Common myeloid progenitor, CD34-positive (primary cell): ENCODE measurements around the gene KIF21B.

Experiments used
- CTCF ChIA-PET: fragments of 350-600 bp; sonication (Branson Sonifier 250); formaldehyde crosslinking; loops from one replicate; lab custom pipeline; 2021; ENCODE audit warnings: antibody characterized with exemption; lab: Charles Lee
- POLR2A ChIA-PET: fragments of 350-600 bp; sonication (Branson Sonifier 250); formaldehyde crosslinking; loops from one replicate; lab custom pipeline; 2021; ENCODE audit warnings: antibody characterized with exemption; lab: Charles Lee
- DNase-seq, 3 donors: peaks; one replicate each; pipeline versions ENCODE4 v3.0.0 to v3.0.0-alpha.2; 2013
- H3K27ac ChIP-seq, 2 experiments: 1 replicate in 1 of 2; 2 replicates in 1 of 2; pipeline ENCODE4 v1.7.0; 2013; ENCODE audit warnings: inconsistent platforms in 2 of 2, low read length in 2 of 2, mild to moderate bottlenecking in 2 of 2, low read depth in 1 of 2, moderate library complexity in 1 of 2; ENCODE audit not compliant: severe bottlenecking in 2 of 2, insufficient read depth in 1 of 2, poor library complexity in 1 of 2
- H3K27me3 ChIP-seq, 5 experiments: replicated peaks in 2 of 5; 1 replicate in 3 of 5; 2 replicates in 2 of 5; pipeline versions ENCODE4 v1.6.1 to v1.7.0; 2013; ENCODE audit warnings: low read length in 4 of 5, mild to moderate bottlenecking in 2 of 5, moderate library complexity in 2 of 5, inconsistent platforms in 1 of 5; ENCODE audit not compliant: insufficient read depth in 5 of 5, control insufficient read depth in 4 of 5
- H3K36me3 ChIP-seq, 4 experiments: 1 replicate in 2 of 4; 2 replicates in 2 of 4; pipeline versions ENCODE4 v1.6.1 to v1.7.0; 2013; ENCODE audit warnings: low read length in 3 of 4, control low read depth in 1 of 4, mild to moderate bottlenecking in 1 of 4; ENCODE audit not compliant: control insufficient read depth in 4 of 4, insufficient read depth in 4 of 4
- H3K4me1 ChIP-seq, 4 experiments: 1 replicate in 3 of 4; 2 replicates in 1 of 4; pipeline versions ENCODE4 v1.6.1 to v1.7.1; 2013; ENCODE audit warnings: low read length in 3 of 4, mild to moderate bottlenecking in 3 of 4, control low read depth in 1 of 4, inconsistent platforms in 1 of 4, moderate library complexity in 1 of 4; ENCODE audit not compliant: control insufficient read depth in 4 of 4, insufficient read depth in 4 of 4; ENCODE audit errors: control extremely low read depth in 1 of 4
- H3K4me3 ChIP-seq, 7 experiments: 1 replicate in 4 of 7; 2 replicates in 3 of 7; pipeline versions ENCODE4 v1.5.1 to v1.7.0; 2013; ENCODE audit warnings: mild to moderate bottlenecking in 7 of 7, low read length in 6 of 7, moderate library complexity in 6 of 7, inconsistent platforms in 2 of 7, low read depth in 2 of 7, control low read depth in 1 of 7; ENCODE audit not compliant: insufficient read depth in 4 of 7, control insufficient read depth in 1 of 7; ENCODE audit errors: extremely low read depth in 1 of 7
- H3K9me3 ChIP-seq, 5 experiments: 1 replicate in 4 of 5; 2 replicates in 1 of 5; pipeline versions ENCODE4 v1.6.1 to v1.7.1; 2013; ENCODE audit warnings: low read length in 4 of 5, mild to moderate bottlenecking in 2 of 5, inconsistent platforms in 1 of 5, low read depth in 1 of 5, moderate library complexity in 1 of 5; ENCODE audit not compliant: control insufficient read depth in 4 of 5, insufficient read depth in 2 of 5; ENCODE audit errors: control extremely low read depth in 1 of 5
- WGBS: methylation state at CpG from one replicate; pipeline ENCODE4 v1.1.5; 2013; ENCODE audit not compliant: insufficient coverage; 5-methylcytosine and 5-hydroxymethylcytosine counted together

KIF21B gene

DNA sequence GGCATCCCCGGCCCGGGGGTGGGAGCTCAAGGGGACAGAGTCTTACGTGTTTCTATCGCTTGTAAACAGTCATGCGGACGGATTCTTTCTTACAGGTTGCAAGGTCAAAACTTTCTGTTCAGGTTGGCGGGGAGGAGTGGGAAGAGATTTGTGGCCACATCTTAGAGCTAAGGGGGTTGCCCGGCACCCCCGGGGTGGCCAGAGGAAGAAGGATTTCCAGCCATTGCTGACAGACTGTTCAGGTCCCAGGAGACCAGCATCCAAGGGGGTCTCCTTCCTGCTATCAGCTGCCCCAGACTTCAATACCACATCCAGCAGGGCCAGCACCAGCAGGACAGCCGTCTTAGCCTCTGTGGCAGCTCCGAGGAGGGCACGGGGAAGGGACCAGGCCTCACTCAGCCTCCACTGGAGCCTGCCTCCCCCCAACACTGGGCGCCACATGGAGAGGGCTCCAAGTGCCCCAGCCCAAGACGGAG is 52.0 kb downstream of the KIF21B start:
- H3K27ac ChIP-seq, result no peak overlapping the region
- H3K4me3 ChIP-seq, result no peak overlapping the region
- DNase-seq, result no peak
- CTCF ChIA-PET, result interaction anchor here (0.8 to 11.2 kb wide), 28 partner anchors 11 to 416 kb away, joined by 3 to 221 read pairs (median 4); partner anchors contain the start of gene KIF21B
- POLR2A ChIA-PET, result interaction anchor here (1.4 kb wide), 1 partner anchor 71 kb away, joined by 3 read pairs; no protein-coding TSS in a partner anchor
- WGBS, result 98% methylated on average over 14 of the region's 14 CpGs
- no peaks in the 10 kb centered on the region for H3K9me3 ChIP-seq
- peaks cover 0 to 37% (median 14%) of the 10 kb centered on the region in 4 experiments for H3K36me3 ChIP-seq
- H3K27me3 ChIP-seq, result no peaks in the 10 kb centered on the region
- H3K4me1 ChIP-seq, result no peaks in the 10 kb centered on the region

DNA sequence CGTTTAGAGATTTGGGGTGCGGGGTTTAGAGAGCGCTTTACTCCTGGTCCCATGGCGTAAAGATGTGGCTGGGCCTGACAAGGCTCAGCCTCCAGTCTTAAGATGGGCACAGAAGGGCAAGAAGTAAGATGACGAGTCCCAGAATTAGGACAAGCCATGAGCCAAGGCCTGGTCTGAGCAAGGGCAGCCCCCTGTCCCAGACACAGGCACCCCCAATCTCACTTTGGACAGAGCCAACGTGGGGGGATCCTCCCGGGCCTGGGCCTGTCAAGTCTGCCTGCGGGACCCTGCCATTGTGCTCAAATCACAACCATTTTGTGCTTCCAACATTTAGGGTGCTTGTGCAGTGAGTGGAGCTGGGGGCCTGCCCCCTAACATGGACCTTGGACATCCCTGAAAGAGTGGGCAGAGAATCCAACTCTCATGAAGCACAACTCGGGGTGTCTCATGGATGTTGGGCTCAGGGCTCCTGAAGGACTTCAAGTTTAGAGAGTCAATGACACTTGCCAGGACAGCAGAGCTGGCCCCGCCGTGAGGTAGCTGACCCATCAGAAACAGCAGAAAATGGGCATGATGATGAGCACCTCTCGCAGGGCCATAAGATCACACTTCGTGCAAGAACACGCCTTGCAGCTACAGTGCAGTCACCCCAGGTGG is 52.6 kb downstream of the KIF21B start:
- WGBS, result 86% methylated on average over 12 of the region's 14 CpGs
- no peaks in the 10 kb centered on the region for H3K9me3 ChIP-seq
- peaks cover 0 to 36% (median 14%) of the 10 kb centered on the region in 4 experiments for H3K36me3 ChIP-seq
- DNase-seq, result no peak
- ChIA-PET CTCF (interaction anchor here (0.7 to 11.2 kb wide), 24 partner anchors 10 to 396 kb away, joined by 3 to 221 read pairs (median 4); partner anchors contain the start of gene KIF21B), POLR2A (no interaction called here)
- no peak overlapping the region for H3K27ac ChIP-seq
- no peaks in the 10 kb centered on the region for H3K27me3 ChIP-seq
- no peak overlapping the region for H3K4me3 ChIP-seq
- H3K4me1 ChIP-seq, result no peaks in the 10 kb centered on the region

DNA sequence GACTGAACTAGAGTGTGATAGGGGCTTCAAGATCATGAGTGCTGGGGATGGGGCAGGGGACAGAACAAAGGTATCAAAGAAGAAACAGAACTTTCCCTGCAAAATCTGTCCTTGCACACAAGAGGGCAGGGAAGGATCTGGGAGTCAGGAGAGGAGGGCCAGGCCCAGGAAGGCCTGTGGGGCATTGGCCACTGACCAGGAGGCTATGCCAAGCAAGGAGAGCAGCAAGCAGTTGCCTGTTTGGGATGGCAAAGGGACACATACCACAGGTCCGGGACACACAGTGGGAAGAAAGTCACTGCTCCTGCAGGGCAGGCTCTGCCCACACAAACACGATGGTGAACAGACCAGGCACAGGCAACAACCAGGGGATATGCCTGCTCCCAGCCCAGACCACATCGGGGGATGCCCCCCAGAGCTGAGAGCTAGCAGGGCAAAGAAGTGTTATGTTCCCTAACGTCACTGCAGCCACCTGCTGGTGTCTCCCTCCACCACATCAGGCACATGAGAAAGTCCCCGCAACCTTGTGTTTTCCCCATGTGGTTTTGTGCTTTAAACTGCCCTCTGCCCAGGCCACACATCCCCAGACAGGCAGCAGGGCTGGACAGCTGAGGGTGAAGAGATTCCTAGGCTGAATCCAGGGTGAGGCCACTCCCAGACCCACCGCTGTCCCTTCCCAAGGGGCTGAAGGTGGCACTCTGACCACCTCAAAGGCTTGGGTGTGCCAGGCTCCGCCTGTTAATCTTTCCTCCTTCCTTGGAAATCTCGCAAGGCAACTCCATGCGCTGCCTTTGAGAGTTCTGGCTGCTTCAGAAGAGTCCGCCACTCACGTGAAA is 53.6 kb downstream of the KIF21B start:
- no peaks in the 10 kb centered on the region for H3K9me3 ChIP-seq
- H3K36me3 ChIP-seq, result peaks cover 0 to 26% (median 13%) of the 10 kb centered on the region in 4 experiments
- 95% methylated on average over 11 of the region's 11 CpGs for WGBS
- H3K27me3 ChIP-seq, result no peaks in the 10 kb centered on the region
- DNase-seq, result no peak
- ChIA-PET CTCF (interaction anchor here (1.3 to 11.2 kb wide), 5 partner anchors 40 to 86 kb away, joined by 3 to 221 read pairs (median 12); partner anchors contain the start of gene KIF21B), POLR2A (no interaction called here)
- H3K4me1 ChIP-seq, result no peaks in the 10 kb centered on the region
- no peak overlapping the region for H3K4me3 ChIP-seq
- no peak overlapping the region for H3K27ac ChIP-seq

DNA sequence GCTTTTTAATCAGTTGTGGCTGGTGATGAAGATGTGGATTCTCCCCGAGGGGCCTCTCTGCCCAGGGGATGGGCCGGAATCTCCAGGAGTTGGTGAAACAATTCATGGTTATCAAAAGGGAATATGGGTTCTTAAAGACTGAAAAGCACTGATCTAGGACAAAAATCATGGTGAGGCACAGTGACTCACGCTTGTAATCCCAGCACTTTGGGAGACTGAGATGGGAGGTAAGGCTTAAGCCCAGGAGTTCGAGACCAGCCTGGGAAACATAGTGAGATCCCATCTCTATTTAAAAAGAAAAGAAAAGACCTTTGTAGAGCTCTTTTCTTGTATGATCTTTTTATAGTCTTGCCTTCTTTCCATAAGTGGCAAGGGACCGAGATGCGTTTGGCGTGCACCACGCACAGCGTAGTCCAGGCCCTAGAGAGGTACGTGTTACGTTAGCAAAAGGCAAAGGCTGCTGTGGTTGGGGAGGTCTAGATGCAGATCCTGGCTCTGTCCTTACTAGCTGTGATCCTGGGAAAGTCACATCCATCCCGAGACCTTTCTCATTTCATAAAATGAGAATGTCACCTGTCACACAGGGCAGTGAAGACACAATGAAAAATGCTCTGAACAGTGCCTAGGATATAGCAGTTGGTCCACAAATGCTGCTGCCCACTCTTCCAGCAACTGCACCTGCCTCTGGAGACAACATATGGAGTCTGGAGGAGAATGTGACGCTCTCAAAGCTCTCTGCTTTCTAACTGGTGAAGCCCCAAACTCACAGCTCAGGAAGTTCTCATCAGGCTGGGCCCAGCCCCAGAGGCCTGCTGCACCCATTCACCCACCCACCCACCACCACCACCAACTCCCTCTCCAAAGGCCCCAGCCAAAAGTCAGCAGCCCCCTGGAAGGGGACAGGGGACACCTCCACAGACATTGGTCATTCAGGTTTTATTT is 54.8 kb downstream of the KIF21B start:
- peaks cover 0 to 16% (median 8%) of the 10 kb centered on the region in 4 experiments for H3K36me3 ChIP-seq
- H3K27ac ChIP-seq, result no peak overlapping the region
- no peaks in the 10 kb centered on the region for H3K9me3 ChIP-seq
- no peak for DNase-seq
- 96% methylated on average over 8 of the region's 13 CpGs for WGBS
- ChIA-PET POLR2A (no interaction called here), CTCF (interaction anchor here (1.0 to 1.2 kb wide), 2 partner anchors 73 to 150 kb away, joined by 4 to 5 read pairs; no protein-coding TSS in a partner anchor)
- no peak overlapping the region for H3K4me3 ChIP-seq
- no peaks in the 10 kb centered on the region for H3K4me1 ChIP-seq
- H3K27me3 ChIP-seq, result no peaks in the 10 kb centered on the region

DNA sequence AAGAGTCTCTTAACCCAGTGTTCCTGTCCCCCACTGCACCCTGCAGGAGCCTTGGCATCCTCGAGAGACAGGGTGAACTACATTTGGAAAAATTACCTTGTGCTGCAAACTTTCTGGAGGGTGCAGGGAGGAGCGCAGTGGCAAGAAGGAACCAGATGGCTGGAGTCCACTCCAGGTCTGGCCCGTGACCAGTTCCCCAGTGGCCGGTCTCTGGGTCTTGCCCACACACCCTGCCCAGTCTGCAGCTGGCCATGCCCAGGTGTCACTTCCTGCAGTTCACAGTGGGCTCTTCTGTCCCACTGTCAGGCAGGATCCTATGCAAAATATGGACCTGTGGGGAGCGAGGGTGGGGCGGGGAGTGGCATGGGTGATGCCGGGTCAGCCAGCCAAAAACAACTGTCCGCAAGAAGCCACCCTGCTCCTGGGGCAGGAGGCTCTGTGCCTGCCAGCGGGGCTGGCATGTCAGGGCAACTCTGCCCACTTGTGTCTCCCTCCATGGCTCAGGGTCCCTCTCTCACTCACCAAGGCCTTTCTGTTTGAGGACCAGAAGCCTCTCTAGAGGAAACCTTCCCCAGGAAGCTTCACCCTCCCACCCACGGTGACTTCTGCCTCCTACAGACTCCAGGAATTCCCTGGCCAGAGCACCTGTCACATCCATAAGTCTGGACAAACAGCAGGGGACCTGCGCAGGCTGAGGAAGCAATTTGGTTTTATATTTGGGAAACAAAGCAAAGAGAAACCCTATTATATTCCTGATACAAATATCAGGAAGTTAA is 55.6 kb downstream of the KIF21B start:
- H3K27me3 ChIP-seq, result no peaks in the 10 kb centered on the region
- peaks cover 0 to 14% (median 5%) of the 10 kb centered on the region in 4 experiments for H3K36me3 ChIP-seq
- no peak overlapping the region for H3K4me3 ChIP-seq
- H3K4me1 ChIP-seq, result no peaks in the 10 kb centered on the region
- WGBS, result 100% methylated on average over 9 of the region's 11 CpGs
- no peaks in the 10 kb centered on the region for H3K9me3 ChIP-seq
- CTCF ChIA-PET, result interaction anchor here (0.6 to 1.2 kb wide), 3 partner anchors 74 to 1009 kb away, joined by 3 to 5 read pairs (median 4); no protein-coding TSS in a partner anchor
- no peak overlapping the region for H3K27ac ChIP-seq
- DNase-seq, result no peak
- POLR2A ChIA-PET, result no interaction called here

DNA sequence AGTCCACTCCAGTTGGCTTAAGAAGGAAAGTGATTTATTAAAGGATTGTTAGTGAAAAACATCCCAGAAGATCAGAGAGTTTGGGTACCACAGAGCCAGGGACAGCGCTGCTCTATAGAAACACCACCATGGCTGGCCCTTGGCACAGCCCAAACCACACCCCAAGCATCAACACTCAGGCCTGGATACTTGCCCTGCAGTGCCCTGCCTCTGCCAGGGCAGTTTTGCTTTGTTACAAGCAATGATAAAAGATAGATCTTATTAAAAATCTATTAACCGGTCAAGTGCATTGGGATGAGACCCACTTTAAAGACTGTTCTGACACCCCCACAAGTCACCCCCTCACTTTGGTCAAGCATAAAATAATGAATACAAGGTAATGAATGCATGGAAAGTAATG is 56.6 kb downstream of the KIF21B start:
- Histone ChIP-seq H3K4me1 (no peaks in the 10 kb centered on the region), H3K4me3 (no peak overlapping the region), H3K9me3 (no peaks in the 10 kb centered on the region), H3K27me3 (no peaks in the 10 kb centered on the region), H3K27ac (no peak overlapping the region), H3K36me3 (peaks cover 0 to 10% (median 5%) of the 10 kb centered on the region in 4 experiments)
- ChIA-PET CTCF (no interaction called here), POLR2A (no interaction called here)
- WGBS, result no CpG with 5 or more reads among the region's 2 CpGs
- no peak for DNase-seq
